HG03442 (cell line): ENCODE measurements around the gene PREX1.
"Not testable (repeated sequence)": the region's sequence is repeated elsewhere in the genome, so short reads cannot be mapped to it uniquely, and the experiment has no call there.

ENCODE experiments used
- ATAC-seq: cut with Tn5 transposase; IDR thresholded peaks from one replicate; pipeline ENCODE4 v1.9.1; 2021; ENCODE audit warnings: mild to moderate bottlenecking, moderate library complexity; ENCODE audit not compliant: unreplicated experiment

The PREX1 gene

DNA sequence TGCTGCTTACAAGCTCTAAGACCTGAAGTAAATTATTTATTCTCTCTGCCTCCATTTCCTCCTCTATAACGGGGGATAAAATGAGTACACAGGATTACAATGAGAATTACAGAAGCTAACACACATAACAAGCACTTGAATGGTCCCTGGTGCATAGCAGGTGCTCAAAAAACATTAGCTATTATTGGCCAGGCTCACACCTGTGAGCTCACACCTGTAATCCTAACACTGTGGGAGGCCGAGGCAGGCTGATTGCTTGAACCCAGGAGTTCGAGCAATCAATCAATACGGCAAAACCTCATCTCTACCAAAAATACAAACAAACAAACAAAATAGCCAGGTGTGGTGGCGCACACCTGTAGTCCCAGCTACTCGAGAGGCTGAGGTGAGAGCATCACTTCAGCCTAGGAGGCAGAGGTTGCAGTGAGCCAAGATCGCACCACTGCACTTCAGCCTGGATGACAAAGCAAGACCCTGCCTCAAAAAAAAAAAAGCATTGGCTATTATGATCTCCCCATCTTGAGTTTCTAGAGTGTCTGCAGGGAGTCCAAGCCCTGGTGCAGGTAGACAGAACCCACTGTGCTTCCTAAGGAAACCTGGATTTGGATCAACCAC lies 68.1 kb downstream of the PREX1 start:
- no peak for ATAC-seq

- ATAC-seq = no peak
These were observed 69.5 kb downstream of the PREX1 start for GRCh38 chr20:48758206-48758820.

- not testable (repeated sequence) for ATAC-seq
These were observed 71.0 kb downstream of the PREX1 start for GRCh38 chr20:48756774-48757173.

DNA sequence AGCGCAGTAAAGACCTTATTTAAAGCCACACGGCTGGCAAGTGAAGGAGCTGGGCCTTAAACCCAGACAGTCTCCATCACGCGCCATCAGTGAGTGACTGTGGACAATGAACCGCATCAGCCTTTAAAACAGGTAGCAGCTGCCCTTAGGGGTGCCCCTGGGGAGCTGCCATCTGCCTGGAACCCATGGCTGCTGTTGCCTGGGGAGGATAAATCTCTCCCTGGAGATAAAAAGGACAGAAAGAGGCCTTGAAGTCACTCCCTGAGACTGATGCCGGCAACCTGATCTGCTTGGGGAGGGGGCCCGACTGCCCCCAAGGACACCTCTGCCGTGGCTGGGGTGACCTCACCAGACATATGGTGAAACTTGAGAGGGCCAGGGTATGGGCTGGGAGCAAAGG lies 73.5 kb downstream of the PREX1 start:
- no peak for ATAC-seq

DNA sequence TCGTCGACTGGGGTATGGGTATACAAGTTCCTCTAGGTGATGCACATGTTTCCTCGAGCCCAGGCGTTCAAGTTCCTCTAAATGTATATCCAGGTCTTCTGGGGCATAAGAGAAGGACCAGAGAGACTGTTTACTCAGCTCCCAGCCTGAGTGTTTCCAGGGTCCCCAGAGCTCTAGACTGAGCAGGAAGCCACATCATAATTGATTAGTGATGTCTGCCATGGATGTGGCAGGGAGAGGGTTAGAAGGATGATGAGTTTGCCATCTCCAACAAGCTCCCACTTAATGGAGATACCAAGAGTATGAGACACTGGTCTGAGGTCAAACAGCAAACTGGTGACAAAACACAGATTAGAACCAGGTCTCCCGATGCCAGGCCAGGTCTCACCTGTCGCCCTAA lies 74.8 kb downstream of the PREX1 start:
- ATAC-seq = no peak

DNA sequence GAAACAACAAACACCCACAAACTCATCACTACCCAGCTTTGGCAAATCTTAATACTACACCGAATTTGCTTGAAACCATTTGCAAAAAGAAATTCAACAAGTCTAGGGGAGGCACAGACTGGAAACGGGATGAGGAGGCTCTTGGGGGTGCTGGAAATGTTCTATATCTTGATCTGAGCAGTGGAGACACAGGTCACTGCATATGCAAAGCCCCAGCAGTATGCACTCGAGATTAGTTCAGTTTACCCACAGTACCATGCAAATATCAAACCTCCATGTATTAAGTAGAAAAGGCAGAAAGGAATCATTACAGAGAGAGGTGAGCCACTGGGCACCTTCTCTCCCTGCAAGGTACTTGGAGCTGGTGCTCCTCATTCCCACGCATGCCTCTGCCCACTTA lies 75.9 kb downstream of the PREX1 start:
- ATAC-seq = no peak

DNA sequence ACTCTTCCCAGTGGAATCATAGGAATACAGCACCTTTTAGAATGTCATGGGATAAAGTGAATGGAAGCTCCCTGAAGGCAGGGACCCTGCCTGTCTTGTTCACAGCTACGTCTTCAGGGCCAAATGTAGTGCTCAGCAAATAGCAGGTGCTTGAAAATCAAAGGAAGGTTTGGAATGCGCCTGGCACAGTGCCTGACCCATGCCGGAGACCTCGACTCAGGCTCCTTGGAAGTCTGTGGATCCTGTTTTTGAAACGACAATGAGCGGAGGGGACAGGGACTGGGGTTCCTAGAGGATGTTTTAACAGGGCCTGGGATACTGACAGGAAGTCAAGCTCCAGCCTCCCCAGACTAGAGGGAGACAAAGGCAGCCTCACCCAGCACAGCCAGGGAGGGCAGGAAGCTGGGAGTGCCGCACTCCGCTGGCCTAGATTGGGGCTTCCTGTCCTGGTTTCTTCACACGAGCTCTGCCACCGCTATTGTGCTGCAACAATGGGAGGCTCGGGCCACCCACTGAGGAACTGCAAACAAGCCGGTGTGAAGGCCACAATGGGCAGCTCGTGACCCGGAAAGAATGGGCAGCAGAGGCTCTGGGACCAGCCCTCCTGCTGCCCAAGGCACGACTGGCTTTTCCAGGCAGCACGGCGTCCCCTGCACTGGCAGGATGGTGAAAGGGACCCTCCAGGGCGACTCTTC lies 76.7 kb downstream of the PREX1 start:
- no peak for ATAC-seq

GRCh38 chr20:48750376-48750775 lies 77.4 kb downstream of the PREX1 start:
- no peak for ATAC-seq

GRCh38 chr20:48749437-48749836 lies 78.4 kb downstream of the PREX1 start:
- ATAC-seq = no peak

DNA sequence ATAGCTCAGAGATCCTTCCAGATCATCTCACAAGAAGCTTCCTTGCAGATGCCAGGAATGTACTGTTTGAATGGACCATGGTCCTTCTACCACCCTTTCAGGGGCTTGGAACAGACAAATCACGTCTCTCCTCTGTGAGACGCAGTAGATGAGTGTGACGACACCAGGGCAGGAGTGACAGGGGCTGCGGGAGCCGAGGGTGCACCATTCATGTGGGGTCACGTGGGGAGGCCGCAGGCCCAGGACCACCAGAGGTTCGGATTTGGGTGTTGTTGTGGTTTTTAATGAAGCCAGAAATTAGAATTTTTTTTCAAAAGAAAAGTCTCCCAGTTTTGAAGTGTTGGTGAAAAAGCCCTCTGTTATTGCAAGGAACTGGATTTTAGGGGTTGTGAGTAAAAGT lies 79.2 kb downstream of the PREX1 start:
- ATAC-seq = no peak

- ATAC-seq = no peak
These were observed 79.9 kb downstream of the PREX1 start for GRCh38 chr20:48747840-48748414.

- no peak for ATAC-seq
These were observed 82.5 kb downstream of the PREX1 start for GRCh38 chr20:48745330-48745729.

- ATAC-seq = no peak
These were observed 83.3 kb downstream of the PREX1 start for GRCh38 chr20:48744515-48744914.

- no peak for ATAC-seq
These were observed 84.0 kb downstream of the PREX1 start for GRCh38 chr20:48743807-48744206.

- ATAC-seq = no peak
These were observed 84.7 kb downstream of the PREX1 start for GRCh38 chr20:48742912-48743680.

DNA sequence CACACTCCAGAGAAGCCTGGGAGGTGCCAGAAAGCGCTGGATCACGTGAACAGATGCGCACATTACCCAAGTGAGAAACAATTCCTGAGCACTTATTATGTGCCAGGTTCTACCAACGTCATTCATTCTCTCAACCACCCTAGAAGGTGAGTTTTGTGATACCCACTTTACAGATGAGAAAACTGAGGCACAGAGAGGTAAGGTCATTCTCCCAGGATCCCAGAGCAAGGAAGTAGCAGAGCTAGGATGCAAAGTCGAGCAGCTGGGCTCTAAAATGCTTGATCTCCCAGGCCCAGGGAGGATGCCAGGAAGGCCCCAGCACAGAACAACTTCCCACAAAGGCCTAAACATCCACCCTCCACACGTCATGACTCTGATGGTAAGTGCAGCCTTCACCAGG lies 85.6 kb downstream of the PREX1 start:
- no peak for ATAC-seq

DNA sequence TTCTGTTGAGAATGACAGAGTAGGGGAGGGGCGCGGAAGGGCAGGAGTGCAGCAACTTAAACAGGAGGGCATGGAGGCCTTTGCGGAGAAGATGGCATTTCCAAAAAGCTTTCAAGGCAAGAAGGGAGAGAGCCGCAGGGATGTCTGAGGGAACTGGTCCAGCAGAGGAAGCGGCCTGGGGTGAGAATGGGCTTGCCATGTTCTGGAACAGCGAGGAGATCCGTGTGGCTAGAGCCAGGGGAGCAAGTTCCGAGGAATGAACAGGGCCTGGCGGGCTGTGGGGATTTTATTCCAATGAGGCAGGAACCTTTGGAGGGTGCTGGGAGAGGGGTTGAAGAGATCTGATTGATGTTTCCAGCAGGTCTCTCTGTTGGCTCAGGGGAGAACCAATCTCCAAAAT lies 86.1 kb downstream of the PREX1 start:
- ATAC-seq = no peak

- ATAC-seq = no peak
These were observed 87.1 kb downstream of the PREX1 start for GRCh38 chr20:48740712-48741111.

- ATAC-seq = no peak
These were observed 87.5 kb downstream of the PREX1 start for GRCh38 chr20:48740292-48740649.

DNA sequence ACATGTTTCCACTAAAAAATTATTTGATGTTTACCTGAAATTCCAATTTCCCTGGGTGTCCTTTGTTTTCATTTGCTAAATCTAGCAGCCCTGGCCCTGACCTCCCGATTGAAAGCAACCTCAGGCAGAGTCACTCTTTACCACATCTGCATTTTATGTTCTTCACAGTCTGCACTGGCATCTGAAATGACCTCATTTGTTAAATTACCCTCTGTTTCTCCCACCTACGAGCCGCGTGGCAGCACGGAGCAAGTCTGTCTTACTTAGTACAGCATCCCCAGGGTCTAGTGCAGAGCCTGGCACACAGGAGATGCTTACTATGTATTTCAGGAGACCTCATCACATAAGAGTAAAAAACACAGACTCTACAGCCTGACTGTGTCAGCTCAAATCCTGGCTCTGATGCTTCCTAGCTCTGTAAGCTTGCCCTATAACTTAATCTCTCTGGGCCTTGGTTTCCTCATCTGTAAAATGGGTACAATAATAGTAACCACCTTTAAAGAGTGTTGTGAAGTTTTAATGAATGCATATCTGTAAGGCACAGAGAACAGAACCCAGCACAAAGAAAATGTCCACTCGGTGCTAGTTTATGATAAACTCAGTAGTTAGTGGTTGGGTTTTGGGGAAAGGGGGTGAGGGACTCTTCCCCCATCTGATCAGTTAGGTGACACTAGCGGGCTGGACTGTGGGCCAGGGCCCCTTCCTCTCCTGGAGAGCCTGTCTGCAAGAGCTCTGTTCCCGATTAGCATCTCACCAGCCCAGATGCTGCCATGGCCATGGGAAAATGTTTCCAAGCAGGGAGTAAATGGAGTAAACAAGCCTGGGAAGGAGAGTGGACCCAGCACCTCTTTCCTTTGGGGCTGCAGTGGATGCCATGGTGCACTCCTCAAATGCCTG lies 88.2 kb downstream of the PREX1 start:
- ATAC-seq = no peak
